ENCODE results near the gene XRN1.
"Not testable (repeated sequence)": the region's sequence is repeated elsewhere in the genome, so short reads cannot be mapped to it uniquely, and the experiment has no call there.

Gene XRN1

GRCh38 chr3:142447852-142448823 lies at the start of gene XRN1:
TSS of gene XRN1 (minus strand) at chr3:142448037. CDS start at chr3:142447944, 93 bp downstream.
- peak; percentile 92 for DNase-seq (ENCODE audit: low spot score)

- DNase-seq (ENCODE audit: low spot score), result no peak
These were observed 47.3 kb upstream of the XRN1 start for GRCh38 chr3:142495103-142495502.

GRCh38 chr3:142492184-142492583 lies 44.3 kb upstream of the XRN1 start:
- DNase-seq (ENCODE audit: low spot score), result no peak

- no peak for DNase-seq (ENCODE audit: low spot score)
These were observed 41.9 kb upstream of the XRN1 start for GRCh38 chr3:142489572-142490323.

- DNase-seq (ENCODE audit: low spot score), result no peak
These were observed 37.1 kb upstream of the XRN1 start for GRCh38 chr3:142484912-142485435.

- no peak for DNase-seq (ENCODE audit: low spot score)
These were observed 33.4 kb upstream of the XRN1 start for GRCh38 chr3:142481196-142481595.

GRCh38 chr3:142470826-142471225 lies 23.0 kb upstream of the XRN1 start:
- no peak for DNase-seq (ENCODE audit: low spot score)

- DNase-seq (ENCODE audit: low spot score), result no peak
These were observed 20.6 kb upstream of the XRN1 start for GRCh38 chr3:142468456-142468855.

- DNase-seq (ENCODE audit: low spot score), result no peak
These were observed 19.9 kb upstream of the XRN1 start for GRCh38 chr3:142467768-142468167.

- DNase-seq (ENCODE audit: low spot score), result no peak
These were observed 12.9 kb upstream of the XRN1 start for GRCh38 chr3:142460689-142461088.

GRCh38 chr3:142459929-142460328 lies 12.1 kb upstream of the XRN1 start:
- DNase-seq (ENCODE audit: low spot score), result no peak

- no peak for DNase-seq (ENCODE audit: low spot score)
These were observed 11.3 kb upstream of the XRN1 start for GRCh38 chr3:142459096-142459495.

- no peak for DNase-seq (ENCODE audit: low spot score)
These were observed 3.0 kb upstream of the XRN1 start for GRCh38 chr3:142450881-142451280.

- DNase-seq (ENCODE audit: low spot score), result no peak
These were observed 2.4 kb upstream of the XRN1 start for GRCh38 chr3:142450189-142450588.

- DNase-seq (ENCODE audit: low spot score), result peak; percentile 17
These were observed 461 bp downstream of the XRN1 start for GRCh38 chr3:142447301-142447851.

- peak; percentile 9 for DNase-seq (ENCODE audit: low spot score)
These were observed 2.0 kb downstream of the XRN1 start for GRCh38 chr3:142445816-142446254.

- DNase-seq (ENCODE audit: low spot score), result no peak
These were observed 3.5 kb downstream of the XRN1 start for GRCh38 chr3:142444343-142444742.

- DNase-seq (ENCODE audit: low spot score), result not testable (repeated sequence)
These were observed 4.8 kb downstream of the XRN1 start for GRCh38 chr3:142443060-142443459.

GRCh38 chr3:142439499-142440220 lies 8.2 kb downstream of the XRN1 start:
- DNase-seq (ENCODE audit: low spot score), result not testable (repeated sequence)

- DNase-seq (ENCODE audit: low spot score), result not testable (repeated sequence)
These were observed 9.7 kb downstream of the XRN1 start for GRCh38 chr3:142438096-142438495.

- no peak for DNase-seq (ENCODE audit: low spot score)
These were observed 10.8 kb downstream of the XRN1 start for GRCh38 chr3:142436951-142437585.

Measured in CD4-positive, alpha-beta T cell treated with Interleukin-6 at 100 ng/mL for 8 hours (primary cell).